Measurements from ENCODE around the gene NR5A1.

The NR5A1 gene

DNA sequence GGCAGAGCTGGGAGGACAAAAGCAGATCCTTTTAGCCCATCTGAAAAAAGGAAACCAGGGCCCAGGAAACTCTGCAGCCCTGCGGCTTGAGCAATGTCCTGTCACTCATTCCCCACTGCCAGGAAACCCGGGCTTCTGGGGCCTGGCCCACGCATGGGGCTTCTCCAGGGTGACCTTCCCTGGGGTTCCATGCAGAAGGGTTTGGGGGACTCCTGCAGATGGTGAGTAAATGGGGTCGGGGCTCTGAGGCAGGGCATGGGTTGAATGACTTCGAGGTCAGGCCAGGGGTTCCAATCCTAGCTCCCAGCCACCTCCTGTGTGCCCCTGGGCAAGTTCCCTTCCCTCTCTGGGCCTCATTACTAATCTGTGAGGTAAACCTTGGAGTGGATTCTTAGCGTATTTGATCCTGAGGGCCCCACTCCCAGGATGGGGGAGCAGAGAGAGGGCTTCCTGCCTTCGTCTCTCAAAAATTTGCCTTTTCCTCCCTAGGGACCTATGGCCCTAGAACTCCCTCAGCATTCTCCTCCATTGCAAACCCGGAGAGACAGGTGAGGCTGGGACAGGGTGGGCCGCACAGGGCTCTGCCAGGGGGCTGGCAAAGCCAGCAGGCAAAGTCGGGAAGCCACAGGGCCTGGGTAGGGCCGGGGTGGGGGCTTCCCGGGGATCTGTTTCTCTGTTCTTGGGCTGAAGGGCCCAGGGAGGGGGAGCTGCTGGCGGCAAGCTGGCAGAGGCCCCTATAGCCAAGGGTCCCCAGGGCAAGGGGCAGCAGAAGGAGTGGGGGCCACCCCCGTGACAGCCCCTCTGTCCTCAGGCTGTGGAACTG is 31.1 kb downstream of the NR5A1 start:
- DNase-seq (ENCODE audit: extremely low read depth, low read depth) = no peak
- TF ChIP-seq, protein P1, sequence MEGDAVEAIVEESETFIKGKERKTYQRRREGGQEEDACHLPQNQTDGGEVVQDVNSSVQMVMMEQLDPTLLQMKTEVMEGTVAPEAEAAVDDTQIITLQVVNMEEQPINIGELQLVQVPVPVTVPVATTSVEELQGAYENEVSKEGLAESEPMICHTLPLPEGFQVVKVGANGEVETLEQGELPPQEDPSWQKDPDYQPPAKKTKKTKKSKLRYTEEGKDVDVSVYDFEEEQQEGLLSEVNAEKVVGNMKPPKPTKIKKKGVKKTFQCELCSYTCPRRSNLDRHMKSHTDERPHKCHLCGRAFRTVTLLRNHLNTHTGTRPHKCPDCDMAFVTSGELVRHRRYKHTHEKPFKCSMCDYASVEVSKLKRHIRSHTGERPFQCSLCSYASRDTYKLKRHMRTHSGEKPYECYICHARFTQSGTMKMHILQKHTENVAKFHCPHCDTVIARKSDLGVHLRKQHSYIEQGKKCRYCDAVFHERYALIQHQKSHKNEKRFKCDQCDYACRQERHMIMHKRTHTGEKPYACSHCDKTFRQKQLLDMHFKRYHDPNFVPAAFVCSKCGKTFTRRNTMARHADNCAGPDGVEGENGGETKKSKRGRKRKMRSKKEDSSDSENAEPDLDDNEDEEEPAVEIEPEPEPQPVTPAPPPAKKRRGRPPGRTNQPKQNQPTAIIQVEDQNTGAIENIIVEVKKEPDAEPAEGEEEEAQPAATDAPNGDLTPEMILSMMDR (IDR thresholded peaks at IDR 0.05; ENCODE audit: low read depth, low read length) = no peak

DNA sequence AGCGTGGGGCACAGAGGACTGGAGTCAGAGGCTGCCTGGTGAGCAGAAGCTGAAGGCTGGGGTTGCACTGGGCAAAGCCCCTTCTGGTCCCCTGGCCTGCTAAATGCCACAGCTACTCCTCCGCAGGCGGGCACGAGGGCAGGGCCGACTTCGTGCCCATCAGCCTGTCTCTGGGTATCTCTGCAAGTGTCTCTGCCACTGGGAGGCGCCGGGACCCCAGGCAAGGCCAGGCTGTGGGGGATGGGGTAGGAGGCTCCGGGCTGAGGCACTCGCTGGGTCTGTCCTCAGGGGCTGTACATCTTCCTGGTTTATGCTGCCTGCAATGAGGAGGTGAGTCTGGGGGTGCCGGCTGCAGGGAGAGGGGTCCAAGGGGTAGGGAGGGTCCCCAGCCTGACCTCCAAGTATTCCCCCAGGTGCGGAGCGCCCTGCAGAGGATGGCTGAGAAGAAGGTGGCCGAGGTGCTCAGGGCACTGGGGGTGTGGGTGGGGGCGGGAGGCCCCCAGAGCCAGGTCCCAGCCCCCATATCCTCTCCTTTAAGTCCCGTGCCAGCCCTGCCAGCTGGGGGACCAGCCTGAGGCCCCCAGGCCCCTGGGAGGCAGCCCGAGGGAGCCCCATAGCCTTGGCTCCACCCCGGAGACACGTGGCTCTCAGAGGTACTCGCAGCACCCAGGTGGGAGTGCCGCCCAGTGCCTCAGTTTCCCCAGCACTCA is 31.9 kb downstream of the NR5A1 start:
- TF ChIP-seq, protein P1 (IDR thresholded peaks at IDR 0.05; ENCODE audit: low read depth, low read length) = no peak
- no peak for DNase-seq (ENCODE audit: extremely low read depth, low read depth)

DNA sequence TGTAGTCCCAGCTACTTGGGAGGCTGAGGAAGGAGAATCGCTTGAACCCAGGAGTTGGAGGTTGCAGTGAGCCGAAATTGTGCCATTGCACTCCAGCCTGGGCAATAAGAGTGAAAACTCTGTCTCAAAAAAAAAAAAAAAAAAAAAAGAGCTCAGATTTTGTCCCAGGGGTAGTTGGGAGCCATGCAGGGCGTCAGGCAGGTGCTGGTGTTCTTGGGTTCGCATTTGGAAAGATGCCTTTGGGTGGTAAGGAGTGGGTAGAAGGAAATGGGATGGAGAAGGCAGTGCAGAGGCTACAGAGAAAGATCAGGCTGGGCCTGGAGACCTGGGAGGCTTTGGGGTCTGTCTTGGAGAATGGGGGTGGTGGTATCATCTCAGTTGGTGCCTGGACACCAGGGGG is 33.0 kb downstream of the NR5A1 start:
- TF ChIP-seq, protein P1 (IDR thresholded peaks at IDR 0.05; ENCODE audit: low read depth, low read length) = no peak
- DNase-seq (ENCODE audit: extremely low read depth, low read depth) = no peak

DNA sequence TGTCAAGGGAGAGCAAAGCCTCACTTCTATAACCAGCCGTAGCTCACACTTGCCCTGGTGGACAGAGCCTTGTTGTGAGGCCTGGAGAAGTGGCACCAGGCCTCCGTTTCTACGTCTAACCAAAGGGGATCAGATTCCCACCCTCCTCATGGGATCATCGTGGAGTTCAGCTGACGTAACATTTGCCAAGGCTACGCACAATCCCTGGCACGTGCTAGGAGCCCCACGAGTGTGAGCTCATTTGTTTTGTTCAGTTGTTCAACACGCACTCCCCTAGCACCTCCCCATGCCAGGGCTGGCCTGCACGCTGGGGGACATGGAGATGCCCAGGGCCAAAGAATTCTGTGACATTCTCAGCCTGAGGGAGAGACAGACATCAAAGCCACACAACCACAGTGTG is 33.9 kb downstream of the NR5A1 start:
- DNase-seq (ENCODE audit: extremely low read depth, low read depth) = no peak
- TF ChIP-seq, protein P1 (IDR thresholded peaks at IDR 0.05; ENCODE audit: low read depth, low read length) = no peak

DNA sequence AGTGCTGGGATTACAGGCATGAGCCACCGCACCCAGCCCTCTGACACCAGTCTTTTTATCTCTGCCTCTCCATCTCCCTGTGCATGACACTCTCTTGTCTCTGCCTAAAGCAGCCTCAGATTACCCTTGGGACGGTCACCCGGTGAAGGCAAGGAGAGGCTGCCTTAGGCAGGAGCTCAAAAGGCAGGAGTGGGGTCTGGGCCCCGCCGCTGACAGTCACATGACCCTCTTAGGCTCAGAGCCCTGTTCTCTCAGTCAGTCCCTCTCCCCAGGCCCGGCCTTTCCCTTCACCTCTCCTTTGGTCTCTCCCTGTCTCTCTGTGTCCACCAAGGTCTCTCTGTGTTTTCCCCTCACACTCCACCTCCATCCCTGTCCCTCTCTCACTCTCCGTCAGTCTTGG is 34.4 kb downstream of the NR5A1 start:
- TF ChIP-seq, protein P1 (IDR thresholded peaks at IDR 0.05; ENCODE audit: low read depth, low read length) = no peak
- no peak for DNase-seq (ENCODE audit: extremely low read depth, low read depth)

DNA sequence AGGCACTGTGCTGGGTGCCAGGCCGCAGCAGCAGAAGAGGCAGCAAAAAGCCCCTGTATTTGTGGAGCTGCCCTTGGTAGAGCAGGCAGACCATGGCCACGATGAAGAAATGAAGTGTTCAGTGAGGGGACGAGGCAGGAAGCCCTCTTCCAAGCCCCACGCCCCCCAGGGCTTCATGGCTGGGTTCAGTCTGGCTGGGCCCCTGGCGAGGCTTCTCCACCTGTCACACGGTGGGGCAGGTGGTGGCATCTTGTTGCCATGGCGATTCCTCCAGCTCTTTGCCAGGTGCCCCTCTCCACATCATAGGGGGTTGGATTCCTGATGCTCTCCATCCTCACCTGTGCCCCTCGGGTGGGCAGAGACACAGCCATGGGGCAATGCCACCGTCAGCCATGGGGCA is 35.4 kb downstream of the NR5A1 start:
- no peak for DNase-seq (ENCODE audit: extremely low read depth, low read depth)
- TF ChIP-seq, protein P1 (IDR thresholded peaks at IDR 0.05; ENCODE audit: low read depth, low read length) = no peak

DNA sequence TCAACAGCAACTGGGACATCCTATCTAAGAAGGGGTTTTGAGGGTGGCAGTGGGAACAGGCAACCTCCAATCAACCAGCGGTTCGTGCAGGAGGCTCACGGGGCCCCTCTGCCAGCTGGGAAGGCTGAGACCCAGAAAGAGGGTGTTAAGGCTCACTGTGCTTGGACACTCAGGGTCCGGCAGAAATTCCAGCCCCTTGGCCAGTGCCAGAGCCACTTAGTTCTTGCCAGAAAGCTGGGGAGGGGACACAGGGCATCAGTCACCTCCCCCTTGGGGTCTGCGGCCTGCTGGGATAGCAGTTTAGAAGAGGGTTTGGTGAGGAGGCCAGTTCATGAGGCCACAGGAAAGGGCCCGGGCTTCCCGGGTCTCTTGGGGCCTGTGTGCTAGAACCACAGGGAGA is 36.5 kb downstream of the NR5A1 start:
- DNase-seq (ENCODE audit: extremely low read depth, low read depth) = no peak
- TF ChIP-seq, protein P1 (IDR thresholded peaks at IDR 0.05; ENCODE audit: low read depth, low read length) = no peak

All from AG09319 (cell line).